KMS-11 (cell line): ENCODE measurements around the gene NME8.

Experiments
- H2AFZ ChIP-seq: fragments of 200-600 bp; sonication (generic); 2 replicates; pipeline ENCODE4 v1.6.1; 2016; ENCODE audit warnings: antibody characterized with exemption, mixed run types, low read depth
- H3K27ac ChIP-seq: fragments of 200-600 bp; sonication (generic); 2 replicates; pipeline ENCODE4 v1.6.1; 2016; ENCODE audit warnings: mild to moderate bottlenecking, mixed run types
- H3K27me3 ChIP-seq: fragments of 200-600 bp; sonication (generic); 2 replicates; pipeline ENCODE4 v1.6.1; 2017; ENCODE audit warnings: mild to moderate bottlenecking, low read depth, mixed run types, moderate library complexity; ENCODE audit not compliant: insufficient read depth
- H3K36me3 ChIP-seq: fragments of 200-600 bp; sonication (generic); 2 replicates; pipeline ENCODE4 v1.6.1; 2017; ENCODE audit warnings: mild to moderate bottlenecking, mixed run types; ENCODE audit not compliant: insufficient read depth
- H3K4me1 ChIP-seq: fragments of 200-600 bp; sonication (generic); 2 replicates; pipeline ENCODE4 v1.6.1; 2016; ENCODE audit warnings: mild to moderate bottlenecking, low read depth, mixed run types; ENCODE audit not compliant: poor library complexity, severe bottlenecking
- H3K4me2 ChIP-seq: fragments of 200-600 bp; sonication (generic); 2 replicates; pipeline ENCODE4 v1.7.0; 2016; ENCODE audit warnings: mild to moderate bottlenecking, mixed run types
- H3K4me3 ChIP-seq: fragments of 200-600 bp; sonication (generic); IDR thresholded peaks from 2 replicates; pipeline ENCODE4 v1.6.1; 2017; ENCODE audit warnings: low read depth, low read length, mixed read lengths; ENCODE audit not compliant: insufficient read depth
- H3K79me2 ChIP-seq: fragments of 200-600 bp; sonication (generic); 2 replicates; pipeline ENCODE4 v1.6.1; 2016; ENCODE audit warnings: low read depth, mixed run types; ENCODE audit not compliant: insufficient read depth
- H3K9ac ChIP-seq: fragments of 200-600 bp; sonication (generic); 2 replicates; pipeline ENCODE4 v1.6.1; 2016; ENCODE audit warnings: mild to moderate bottlenecking, mixed run types
- H4K20me1 ChIP-seq: fragments of 200-600 bp; sonication (generic); 2 replicates; pipeline ENCODE4 v1.6.1; 2016; ENCODE audit warnings: mild to moderate bottlenecking, mixed run types; ENCODE audit not compliant: insufficient read depth
- TF ChIP-seq, protein P1 (sequence below): fragments of 200-600 bp; sonication (generic); conservative IDR thresholded peaks from 2 replicates; pipeline ENCODE4 v1.6.1; 2017; ENCODE audit warnings: low read depth, mild to moderate bottlenecking, antibody characterized with exemption, low read length, moderate library complexity, mixed read lengths

NME8 gene

DNA sequence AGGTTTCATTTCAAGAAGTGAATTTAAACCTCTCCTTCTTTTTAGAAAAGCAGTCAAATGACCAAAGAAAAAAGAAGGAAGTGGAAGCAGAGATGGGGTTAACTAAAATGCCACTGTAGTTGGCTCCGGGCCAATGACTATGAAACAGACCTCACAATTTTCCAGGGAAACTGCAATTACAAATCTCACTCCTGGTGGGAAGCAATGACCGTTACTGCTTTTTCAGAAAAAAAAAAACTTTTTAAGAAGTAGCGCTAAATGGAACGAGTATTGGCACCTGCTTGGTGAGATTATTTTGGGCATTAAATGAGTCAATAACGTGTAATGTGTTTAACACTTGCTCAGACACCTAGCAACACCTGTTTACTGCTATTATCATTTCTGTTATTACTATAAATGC is 67.0 kb downstream of the NME8 start:
- H3K4me2 ChIP-seq: no peak overlapping the region
- H3K79me2 ChIP-seq: no peaks in the 10 kb centered on the region
- no peaks in the 10 kb centered on the region for H4K20me1 ChIP-seq
- no peak overlapping the region for H2AFZ ChIP-seq
- H3K4me3 ChIP-seq: no peak overlapping the region
- TF ChIP-seq, protein P1, sequence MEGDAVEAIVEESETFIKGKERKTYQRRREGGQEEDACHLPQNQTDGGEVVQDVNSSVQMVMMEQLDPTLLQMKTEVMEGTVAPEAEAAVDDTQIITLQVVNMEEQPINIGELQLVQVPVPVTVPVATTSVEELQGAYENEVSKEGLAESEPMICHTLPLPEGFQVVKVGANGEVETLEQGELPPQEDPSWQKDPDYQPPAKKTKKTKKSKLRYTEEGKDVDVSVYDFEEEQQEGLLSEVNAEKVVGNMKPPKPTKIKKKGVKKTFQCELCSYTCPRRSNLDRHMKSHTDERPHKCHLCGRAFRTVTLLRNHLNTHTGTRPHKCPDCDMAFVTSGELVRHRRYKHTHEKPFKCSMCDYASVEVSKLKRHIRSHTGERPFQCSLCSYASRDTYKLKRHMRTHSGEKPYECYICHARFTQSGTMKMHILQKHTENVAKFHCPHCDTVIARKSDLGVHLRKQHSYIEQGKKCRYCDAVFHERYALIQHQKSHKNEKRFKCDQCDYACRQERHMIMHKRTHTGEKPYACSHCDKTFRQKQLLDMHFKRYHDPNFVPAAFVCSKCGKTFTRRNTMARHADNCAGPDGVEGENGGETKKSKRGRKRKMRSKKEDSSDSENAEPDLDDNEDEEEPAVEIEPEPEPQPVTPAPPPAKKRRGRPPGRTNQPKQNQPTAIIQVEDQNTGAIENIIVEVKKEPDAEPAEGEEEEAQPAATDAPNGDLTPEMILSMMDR: no peak
- H3K27ac ChIP-seq: no peak overlapping the region
- no peak overlapping the region for H3K9ac ChIP-seq
- H3K27me3 ChIP-seq: no peaks in the 10 kb centered on the region
- H3K4me1 ChIP-seq: peaks cover 35% of the 10 kb centered on the region
- no peaks in the 10 kb centered on the region for H3K36me3 ChIP-seq

DNA sequence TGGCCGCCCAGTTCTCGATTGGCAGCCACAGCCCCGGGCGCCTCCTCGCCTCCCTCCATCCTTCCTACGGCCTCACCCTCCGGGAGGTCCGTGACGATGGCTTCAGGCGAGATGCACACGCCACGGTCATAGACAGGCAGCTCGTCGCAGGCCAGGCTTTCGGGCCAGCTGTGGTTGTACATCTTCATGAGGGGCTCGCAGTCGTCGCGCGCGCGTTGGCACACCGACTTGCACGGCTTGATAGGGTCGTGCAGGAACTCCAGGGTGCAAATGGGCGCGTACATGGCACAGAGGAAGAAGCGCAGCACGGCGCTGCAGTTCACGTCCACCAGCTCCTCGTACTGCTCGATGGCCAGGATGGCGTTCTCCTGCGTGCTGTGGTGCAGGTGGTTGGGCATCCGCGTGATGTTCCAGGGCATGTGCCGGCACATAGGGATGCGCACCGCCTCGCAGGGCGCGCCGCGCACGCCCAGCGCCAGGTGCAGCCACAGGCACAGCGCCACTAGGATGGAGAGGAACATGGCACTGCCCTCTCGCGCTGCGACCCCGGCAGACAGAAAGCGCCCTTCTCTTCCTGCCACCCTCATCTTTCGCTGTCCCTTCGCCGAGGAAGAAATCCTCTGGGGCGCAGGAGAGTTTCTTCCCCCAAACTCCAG is 67.7 kb downstream of the NME8 start:
- Histone ChIP-seq H4K20me1 (no peaks in the 10 kb centered on the region), H2AFZ (peak overlapping the region; percentile 42; the same call in 1 of the 2 replicates), H3K36me3 (no peaks in the 10 kb centered on the region), H3K4me2 (no peak overlapping the region), H3K4me1 (peaks cover 36% of the 10 kb centered on the region), H3K27ac (no peak overlapping the region), H3K27me3 (no peaks in the 10 kb centered on the region), H3K9ac (no peak overlapping the region), H3K79me2 (no peaks in the 10 kb centered on the region), H3K4me3 (no peak overlapping the region)
- TF ChIP-seq, protein P1: no peak

DNA sequence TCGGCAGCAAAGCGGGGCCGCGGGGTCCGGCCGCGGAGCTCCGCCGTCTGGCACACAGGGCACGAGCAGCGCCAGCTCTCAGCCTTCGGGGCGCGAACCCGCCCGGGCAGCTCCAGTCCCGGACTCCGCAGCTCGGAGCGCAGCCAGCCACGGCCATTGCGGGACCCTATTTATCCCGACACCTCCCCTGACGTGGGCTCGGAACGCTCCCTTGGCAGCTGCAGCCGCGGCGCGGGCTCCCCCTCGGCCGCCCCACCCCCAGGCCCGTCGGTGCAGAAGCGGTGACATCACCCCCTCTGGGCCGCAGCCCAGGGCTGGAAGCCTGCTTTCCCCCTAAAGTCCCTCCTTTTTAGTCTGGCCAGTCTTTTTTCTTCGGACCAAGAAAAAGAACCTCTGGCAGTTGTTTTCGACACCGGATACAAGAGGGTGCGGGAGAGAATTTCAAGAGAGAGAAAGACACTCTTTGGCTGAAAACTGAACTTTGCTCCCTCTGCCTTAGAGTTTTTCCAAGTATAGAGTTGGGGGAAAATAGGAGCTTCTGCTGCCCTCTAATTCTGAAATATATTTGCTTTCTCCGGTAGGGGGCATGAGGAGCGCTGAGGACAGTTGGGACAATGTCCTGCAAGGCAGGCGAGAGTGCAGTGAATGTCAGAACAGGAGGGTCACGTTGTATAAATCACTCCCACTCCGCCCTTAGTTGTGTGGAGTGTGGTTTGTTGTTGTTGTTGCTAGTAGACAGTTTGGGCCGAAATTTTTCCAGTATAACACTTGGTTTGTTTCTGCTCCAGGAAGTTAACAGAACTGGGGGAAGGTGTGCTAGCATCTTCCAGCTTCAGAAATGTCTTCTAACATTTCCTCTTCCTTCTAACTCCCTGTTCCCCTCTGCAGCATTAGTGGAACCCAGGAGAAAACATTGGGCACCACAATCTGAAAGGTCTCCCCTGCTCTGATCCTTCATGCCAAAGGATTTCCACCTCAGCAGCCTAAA is 68.6 kb downstream of the NME8 start, which contains the start of gene SFRP4:
Gene SFRP4 (minus strand): TSS at position 145 of the 988 bp plus-strand sequence. CDS start 280 bp downstream, outside the sequence.
- TF ChIP-seq, protein P1: peak; percentile 93
- H3K27me3 ChIP-seq: no peaks in the 10 kb centered on the region
- H3K27ac ChIP-seq: no peak within 1 kb of the TSS
- H4K20me1 ChIP-seq: no peaks in the 10 kb centered on the region
- peak within 1 kb of the TSS; percentile 42 for H2AFZ ChIP-seq
- H3K4me3 ChIP-seq: no peak within 1 kb of the TSS
- no peaks in the 10 kb centered on the region for H3K36me3 ChIP-seq
- H3K4me1 ChIP-seq: peaks cover 37% of the 10 kb centered on the region
- H3K79me2 ChIP-seq: peaks cover 6% of the 10 kb centered on the region
- peak within 1 kb of the TSS; percentile 21; the same call in 1 of the 2 replicates for H3K4me2 ChIP-seq
- H3K9ac ChIP-seq: no peak within 1 kb of the TSS

DNA sequence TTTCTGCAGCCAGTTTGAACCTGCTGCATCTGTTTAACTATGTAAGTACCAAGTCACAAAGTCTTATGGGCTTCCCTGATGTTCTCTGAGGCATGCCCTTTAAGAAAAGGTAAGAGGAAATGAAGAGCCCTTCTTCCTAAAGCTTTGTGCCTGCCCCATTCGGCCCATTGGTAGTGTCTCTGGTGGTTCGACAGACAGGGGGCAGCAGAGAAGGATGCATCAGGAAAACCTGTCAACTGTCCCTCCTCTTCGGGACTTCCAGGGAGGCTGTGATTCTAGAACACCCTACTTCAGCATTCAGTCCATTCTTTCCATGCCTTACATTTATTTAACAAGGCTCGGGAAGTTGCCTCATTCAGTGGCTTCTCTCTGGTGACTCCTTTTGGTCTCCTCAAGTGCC is 70.1 kb downstream of the NME8 start:
- Histone ChIP-seq H3K4me2 (no peak overlapping the region), H3K4me1 (peaks cover 35% of the 10 kb centered on the region), H3K27me3 (no peaks in the 10 kb centered on the region), H3K9ac (no peak overlapping the region), H3K36me3 (no peaks in the 10 kb centered on the region), H3K27ac (no peak overlapping the region), H2AFZ (no peak overlapping the region), H3K4me3 (no peak overlapping the region), H4K20me1 (no peaks in the 10 kb centered on the region), H3K79me2 (peaks cover 21% of the 10 kb centered on the region)
- TF ChIP-seq, protein P1: no peak; the same call in 1 of the 2 replicates
